RWPE1 (cell line): ENCODE results near the gene KCNK5.

Experiments used
- CTCF ChIA-PET: fragments of 350-600 bp; sonication (Branson Sonifier 250); formaldehyde crosslinking; extraction: SDS; loops from one replicate; lab custom pipeline; 2021; lab: Yijun Ruan, JAX
- POLR2A ChIA-PET: fragments of 400-600 bp; formaldehyde crosslinking; extraction: SDS; loops from one replicate; lab custom pipeline; 2020; ENCODE audit warnings: antibody characterized with exemption; ENCODE audit not compliant: low non-redundant PET; lab: Yijun Ruan, JAX
- DNase-seq: peaks from one replicate; pipeline ENCODE4 v3.0.0; 2012; ENCODE audit warnings: low spot score
- H3K27ac ChIP-seq: fragments of 450-650 bp; 2 replicates; pipeline ENCODE4 v1.5.1; 2017
- TF ChIP-seq, protein P1 (sequence below): fragments of 450-650 bp; conservative IDR thresholded peaks from 2 replicates; pipeline ENCODE4 v1.5.1; 2017; ENCODE audit warnings: low read depth, mild to moderate bottlenecking

Gene KCNK5

DNA sequence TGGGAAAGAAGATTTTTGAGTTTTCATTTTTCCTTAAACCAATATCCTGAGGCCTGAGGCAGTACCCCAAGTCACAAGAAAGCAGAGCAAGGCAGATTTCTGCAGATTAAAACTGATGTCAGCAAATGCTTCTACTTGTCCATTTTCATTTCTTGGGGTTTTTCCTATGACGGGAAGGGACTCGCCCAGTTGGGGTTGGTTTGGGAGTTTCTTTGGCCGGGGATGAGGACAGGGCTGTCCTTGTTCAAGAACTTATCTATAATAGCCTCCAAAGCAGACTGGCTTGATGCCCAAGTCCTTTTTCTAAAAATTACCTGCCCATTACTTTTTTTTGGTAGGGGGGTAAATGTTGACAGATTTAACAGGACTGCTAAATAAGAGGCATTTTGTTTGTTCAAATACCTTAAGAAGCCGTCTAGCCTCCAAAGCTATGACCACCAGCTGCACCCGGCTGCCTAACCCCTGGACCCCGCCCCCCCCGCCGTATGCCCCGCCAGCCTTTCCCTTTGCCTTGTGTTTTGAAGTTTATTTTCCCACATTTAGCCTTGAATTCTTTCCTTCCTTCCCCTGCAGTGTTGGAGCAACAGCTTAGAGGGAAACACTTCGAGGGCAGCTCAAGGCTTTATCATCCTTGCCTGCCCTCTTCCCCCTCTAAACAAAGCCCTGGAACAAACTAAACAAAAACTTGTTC lies 2.5 kb downstream of the KCNK5 start:
- DNase-seq: no peak
- no peak overlapping the region for H3K27ac ChIP-seq
- ChIA-PET CTCF (interaction anchor here (0.6 to 0.8 kb wide), 3 partner anchors 19 to 24 kb away, joined by 3 to 4 read pairs (median 3); no protein-coding TSS in a partner anchor), POLR2A (no interaction called here)
- TF ChIP-seq, protein P1, sequence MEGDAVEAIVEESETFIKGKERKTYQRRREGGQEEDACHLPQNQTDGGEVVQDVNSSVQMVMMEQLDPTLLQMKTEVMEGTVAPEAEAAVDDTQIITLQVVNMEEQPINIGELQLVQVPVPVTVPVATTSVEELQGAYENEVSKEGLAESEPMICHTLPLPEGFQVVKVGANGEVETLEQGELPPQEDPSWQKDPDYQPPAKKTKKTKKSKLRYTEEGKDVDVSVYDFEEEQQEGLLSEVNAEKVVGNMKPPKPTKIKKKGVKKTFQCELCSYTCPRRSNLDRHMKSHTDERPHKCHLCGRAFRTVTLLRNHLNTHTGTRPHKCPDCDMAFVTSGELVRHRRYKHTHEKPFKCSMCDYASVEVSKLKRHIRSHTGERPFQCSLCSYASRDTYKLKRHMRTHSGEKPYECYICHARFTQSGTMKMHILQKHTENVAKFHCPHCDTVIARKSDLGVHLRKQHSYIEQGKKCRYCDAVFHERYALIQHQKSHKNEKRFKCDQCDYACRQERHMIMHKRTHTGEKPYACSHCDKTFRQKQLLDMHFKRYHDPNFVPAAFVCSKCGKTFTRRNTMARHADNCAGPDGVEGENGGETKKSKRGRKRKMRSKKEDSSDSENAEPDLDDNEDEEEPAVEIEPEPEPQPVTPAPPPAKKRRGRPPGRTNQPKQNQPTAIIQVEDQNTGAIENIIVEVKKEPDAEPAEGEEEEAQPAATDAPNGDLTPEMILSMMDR: no peak

DNA sequence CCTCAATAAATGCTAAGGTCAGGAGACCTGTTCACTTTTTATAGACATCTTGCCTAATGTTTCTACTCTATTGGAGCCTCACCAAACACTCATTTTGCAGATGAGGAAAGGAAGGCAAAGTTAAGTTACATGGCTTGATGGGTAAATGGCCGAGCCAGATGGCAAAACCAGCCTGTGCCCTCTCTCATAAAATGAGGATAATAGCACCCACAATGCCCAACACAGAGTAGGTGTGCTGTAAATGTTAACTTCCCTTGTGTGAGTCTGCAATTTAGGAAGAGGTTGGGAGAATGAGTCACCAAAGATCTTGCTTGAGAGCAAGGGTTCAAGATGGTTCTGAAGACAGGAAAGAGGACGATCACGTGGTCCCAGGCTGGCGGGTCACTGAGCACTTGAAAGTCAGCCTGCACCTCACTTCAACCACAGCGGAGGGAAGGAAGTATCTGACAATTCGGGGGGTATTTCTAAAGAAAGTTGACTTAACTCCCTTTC lies 3.3 kb downstream of the KCNK5 start:
- ChIA-PET CTCF (interaction anchor here (0.6 kb wide), 1 partner anchor 23 kb away, joined by 3 read pairs; no protein-coding TSS in a partner anchor), POLR2A (interaction anchor here (0.7 kb wide), 1 partner anchor 43 kb away, joined by 3 read pairs; no protein-coding TSS in a partner anchor)
- no peak for DNase-seq
- H3K27ac ChIP-seq: no peak overlapping the region
- TF ChIP-seq, protein P1: no peak

DNA sequence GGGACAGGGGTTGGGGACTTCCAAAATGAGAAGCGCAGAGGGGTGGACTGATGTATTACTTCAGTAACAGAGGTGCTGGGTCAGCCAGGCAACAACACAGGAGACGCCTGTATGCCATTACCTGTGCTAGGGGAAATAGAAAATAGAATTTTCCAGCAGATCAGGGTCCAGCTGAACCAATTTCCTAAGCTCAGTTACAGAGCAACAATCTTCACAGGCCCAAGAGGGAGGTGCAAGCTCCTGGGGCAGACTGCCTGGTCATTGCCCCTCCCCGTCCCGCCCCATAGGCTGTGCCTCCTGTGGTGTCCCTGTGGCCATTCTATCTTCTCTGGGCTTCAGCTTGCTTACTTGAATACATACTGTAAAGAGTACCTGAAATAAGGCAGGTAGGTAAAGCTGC lies 3.7 kb downstream of the KCNK5 start:
- DNase-seq: no peak
- POLR2A ChIA-PET: interaction anchor here (0.7 kb wide), 1 partner anchor 42 kb away, joined by 3 read pairs; no protein-coding TSS in a partner anchor
- CTCF ChIA-PET: no interaction called here
- TF ChIP-seq, protein P1: no peak
- H3K27ac ChIP-seq: no peak overlapping the region

DNA sequence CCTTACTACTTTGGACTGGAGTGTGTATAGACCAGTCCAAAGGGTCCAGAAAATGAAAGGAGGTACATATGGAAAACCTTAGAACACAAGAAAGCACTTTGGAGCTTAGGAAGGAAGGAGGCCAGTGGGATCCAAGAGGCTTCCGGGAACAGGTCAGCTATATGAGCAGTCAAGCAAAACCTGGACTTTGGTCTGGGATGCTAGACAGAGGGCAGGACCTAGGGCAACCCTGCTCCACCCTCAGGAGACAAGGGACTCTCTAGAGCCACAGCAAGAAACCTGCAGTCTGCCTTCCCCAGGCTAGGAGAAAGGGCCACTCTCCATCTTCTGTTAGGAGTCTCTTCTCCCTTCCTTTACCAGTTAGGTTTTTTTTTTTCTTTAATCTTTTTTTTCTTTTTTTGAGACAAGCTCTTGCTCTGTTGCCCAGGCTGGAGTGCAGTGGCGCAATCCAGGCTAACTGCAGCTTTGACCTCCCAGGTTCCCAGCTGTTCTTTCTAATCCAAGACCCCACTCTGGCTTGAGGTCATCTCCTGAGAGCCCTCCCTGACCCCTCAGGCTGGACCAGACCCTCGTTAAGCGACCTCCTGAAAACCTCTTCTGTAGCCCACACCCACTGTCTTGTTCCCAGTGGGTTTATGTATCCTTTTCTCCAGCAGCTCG lies 4.6 kb downstream of the KCNK5 start:
- no peak overlapping the region for H3K27ac ChIP-seq
- DNase-seq: no peak
- ChIA-PET POLR2A (interaction anchor here (0.7 kb wide), 1 partner anchor 33 kb away, joined by 6 read pairs; no protein-coding TSS in a partner anchor), CTCF (no interaction called here)
- TF ChIP-seq, protein P1: no peak

DNA sequence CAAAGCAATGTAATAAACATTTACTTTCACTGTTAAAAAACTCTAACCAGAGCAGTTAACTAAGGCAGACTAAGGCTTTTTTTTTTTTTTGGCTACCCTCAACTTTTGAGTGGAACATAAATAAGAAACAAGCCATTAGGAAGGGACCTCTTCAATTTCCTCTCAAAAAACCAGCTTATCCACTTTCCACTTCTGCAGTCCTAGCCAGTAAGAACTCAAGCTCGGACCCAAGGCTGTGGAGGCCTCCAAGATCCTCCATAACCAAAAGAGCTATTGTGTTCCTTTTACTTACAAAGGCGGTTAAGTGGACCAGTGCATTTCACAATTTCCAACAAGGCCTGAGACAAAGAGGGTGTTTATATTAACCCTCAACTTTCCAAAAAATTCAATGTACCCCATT lies 5.3 kb downstream of the KCNK5 start:
- no peak for DNase-seq
- TF ChIP-seq, protein P1: no peak
- H3K27ac ChIP-seq: no peak overlapping the region
- ChIA-PET CTCF (no interaction called here), POLR2A (interaction anchor here (0.7 kb wide), 1 partner anchor 33 kb away, joined by 6 read pairs; no protein-coding TSS in a partner anchor)

DNA sequence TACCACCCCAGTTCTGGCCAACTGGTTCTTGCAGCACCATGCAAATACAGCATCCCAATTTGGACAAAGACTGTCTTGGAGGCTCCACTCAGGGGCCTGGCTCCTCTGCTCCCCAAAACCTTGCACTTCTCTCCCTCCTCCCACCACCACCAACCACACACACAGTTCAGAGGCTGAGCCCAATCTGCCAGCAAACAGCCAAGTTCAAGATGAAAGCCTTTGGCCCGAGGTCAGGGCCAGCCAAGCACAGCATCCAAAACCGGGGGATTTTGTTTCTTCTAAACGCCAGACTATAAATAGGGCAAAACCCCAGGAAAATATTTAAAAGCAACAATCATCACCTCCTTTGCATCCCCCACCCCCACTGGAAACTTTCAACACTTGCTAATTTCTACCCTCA lies 5.7 kb downstream of the KCNK5 start:
- TF ChIP-seq, protein P1: no peak
- ChIA-PET POLR2A (no interaction called here), CTCF (no interaction called here)
- DNase-seq: no peak
- no peak overlapping the region for H3K27ac ChIP-seq
